Activated CD8-positive, alpha-beta memory T cell treated with anti-CD3 and anti-CD28 coated beads for 24 hours (primary cell): ENCODE results near the gene SGPP1.
"Not testable (repeated sequence)": the region's sequence is repeated elsewhere in the genome, so short reads cannot be mapped to it uniquely, and the experiment has no call there.

Source experiments
- DNase-seq: peaks from one replicate; pipeline ENCODE4 v3.0.0-alpha.2; 2020

The SGPP1 gene

GRCh38 chr14:63725786-63726460 is 1.9 kb downstream of the SGPP1 start:
- no peak for DNase-seq

- no peak for DNase-seq
Observed at GRCh38 chr14:63717702-63718101, 10.2 kb downstream of the SGPP1 start.

GRCh38 chr14:63715360-63715759 is 12.5 kb downstream of the SGPP1 start:
- DNase-seq, result no peak

GRCh38 chr14:63713764-63714163 is 14.1 kb downstream of the SGPP1 start:
- no peak for DNase-seq

- DNase-seq, result no peak
Observed at GRCh38 chr14:63713058-63713457, 14.8 kb downstream of the SGPP1 start.

GRCh38 chr14:63712123-63712522 is 15.7 kb downstream of the SGPP1 start:
- no peak for DNase-seq

- DNase-seq, result no peak
Observed at GRCh38 chr14:63710497-63710896, 17.4 kb downstream of the SGPP1 start.

- DNase-seq, result no peak
Observed at GRCh38 chr14:63709589-63709988, 18.3 kb downstream of the SGPP1 start.

- DNase-seq, result no peak
Observed at GRCh38 chr14:63707216-63707615, 20.6 kb downstream of the SGPP1 start.

GRCh38 chr14:63705561-63706070 is 22.2 kb downstream of the SGPP1 start:
- no peak for DNase-seq

- DNase-seq, result not testable (repeated sequence)
Observed at GRCh38 chr14:63702530-63702929, 25.3 kb downstream of the SGPP1 start.

- no peak for DNase-seq
Observed at GRCh38 chr14:63701606-63702299, 26.1 kb downstream of the SGPP1 start.

GRCh38 chr14:63692310-63693020 is 35.4 kb downstream of the SGPP1 start:
- DNase-seq, result no peak

GRCh38 chr14:63689132-63689531 is 38.7 kb downstream of the SGPP1 start:
- no peak for DNase-seq

GRCh38 chr14:63686926-63687325 is 40.9 kb downstream of the SGPP1 start:
- no peak for DNase-seq

- no peak for DNase-seq
Observed at GRCh38 chr14:63685401-63685800, 42.5 kb downstream of the SGPP1 start.

- DNase-seq, result no peak
Observed at GRCh38 chr14:63682727-63683593, 44.9 kb downstream of the SGPP1 start.

- DNase-seq, result no peak
Observed at GRCh38 chr14:63678536-63678935, 49.3 kb downstream of the SGPP1 start.

- no peak for DNase-seq
Observed at GRCh38 chr14:63677891-63678379, 49.9 kb downstream of the SGPP1 start.

GRCh38 chr14:63676615-63677014 is 51.2 kb downstream of the SGPP1 start:
- no peak for DNase-seq

- DNase-seq, result no peak
Observed at GRCh38 chr14:63673886-63674497, 53.9 kb downstream of the SGPP1 start.

- no peak for DNase-seq
Observed at GRCh38 chr14:63673255-63673654, 54.6 kb downstream of the SGPP1 start.
